ENCODE measurements around the gene PCBP3. TPM values are rescaled to one million over a fixed set of nuclear protein-coding genes. Genes with fewer than 3 reads are reported as not detected.

Gene PCBP3
- total RNA-seq, 2 experiments from 2014 or later = 1.9 to 2.2 TPM

GRCh38 chr21:45640001-45640887 lies 3.3 kb upstream of the PCBP3 start:
- DNase-seq = no peak
- no peak overlapping the region for H3K4me3 Mint-ChIP-seq
- H3K27ac Mint-ChIP-seq = no peak overlapping the region
- ChIA-PET CTCF (interaction anchor here (0.9 to 1.4 kb wide), 2 partner anchors 43 to 246 kb away, joined by 3 to 4 read pairs; no protein-coding TSS in a partner anchor), POLR2A (interaction anchor here (0.5 to 0.9 kb wide), 3 partner anchors 59 to 656 kb away, joined by 3 to 4 read pairs (median 4); no protein-coding TSS in a partner anchor)
- H3K27me3 Mint-ChIP-seq = peaks cover 9% of the 10 kb centered on the region
- no peaks in the 10 kb centered on the region for H3K36me3 Mint-ChIP-seq (ENCODE audit: low read depth)
- no peak for ATAC-seq
- H3K4me1 Mint-ChIP-seq (ENCODE audit: low read depth) = peaks cover 35% of the 10 kb centered on the region
- no peak for TF ChIP-seq CTCF (IDR thresholded peaks at IDR 0.05)
- no peaks in the 10 kb centered on the region for H3K9me3 Mint-ChIP-seq
- intact Hi-C loops (cut with micrococcal nuclease) = no loop called here

- no peak for DNase-seq
- H3K36me3 Mint-ChIP-seq (ENCODE audit: low read depth) = no peaks in the 10 kb centered on the region
- no peak overlapping the region for H3K4me3 Mint-ChIP-seq
- ChIA-PET POLR2A (interaction anchor here (0.8 kb wide), 1 partner anchor 657 kb away, joined by 3 read pairs; no protein-coding TSS in a partner anchor), CTCF (interaction anchor here (1.4 kb wide), 1 partner anchor 44 kb away, joined by 4 read pairs; no protein-coding TSS in a partner anchor)
- no peaks in the 10 kb centered on the region for H3K9me3 Mint-ChIP-seq
- intact Hi-C loops (cut with micrococcal nuclease) = no loop called here
- H3K4me1 Mint-ChIP-seq (ENCODE audit: low read depth) = peaks cover 41% of the 10 kb centered on the region
- no peak overlapping the region for H3K27ac Mint-ChIP-seq
- TF ChIP-seq CTCF (IDR thresholded peaks at IDR 0.05) = no peak
- peaks cover 13% of the 10 kb centered on the region for H3K27me3 Mint-ChIP-seq
- ATAC-seq = no peak
Measured at GRCh38 chr21:45640888-45641479, 2.5 kb upstream of the PCBP3 start.

- CTCF ChIA-PET = no interaction called here
- H3K27ac Mint-ChIP-seq = no peak overlapping the region
Measured at GRCh38 chr21:45641480-45642035, 2.0 kb upstream of the PCBP3 start.

GRCh38 chr21:45642122-45642813 lies 1.3 kb upstream of the PCBP3 start:
- Mint-ChIP-seq H3K4me3 (no peak overlapping the region), H3K4me1 (ENCODE audit: low read depth) (peaks cover 41% of the 10 kb centered on the region), H3K36me3 (ENCODE audit: low read depth) (no peaks in the 10 kb centered on the region), H3K27ac (no peak overlapping the region), H3K27me3 (peaks cover 15% of the 10 kb centered on the region), H3K9me3 (no peaks in the 10 kb centered on the region)
- DNase-seq (no peak), ATAC-seq (no peak)
- POLR2A ChIA-PET = interaction anchor here (0.6 kb wide), 1 partner anchor 23 kb away, joined by 3 read pairs; no protein-coding TSS in a partner anchor
- CTCF ChIA-PET = no interaction called here
- no peak for TF ChIP-seq CTCF (IDR thresholded peaks at IDR 0.05)
- intact Hi-C loops (cut with micrococcal nuclease) = no loop called here

More at GRCh38 chr21:45641480-45642035, 2.0 kb upstream of the PCBP3 start:
- DNase-seq (no peak), ATAC-seq (no peak)
- Mint-ChIP-seq H3K4me3 (peak overlapping the region; percentile 52), H3K36me3 (ENCODE audit: low read depth) (no peaks in the 10 kb centered on the region), H3K27me3 (peaks cover 13% of the 10 kb centered on the region), H3K9me3 (no peaks in the 10 kb centered on the region), H3K4me1 (ENCODE audit: low read depth) (peaks cover 41% of the 10 kb centered on the region)
- POLR2A ChIA-PET = interaction anchor here (0.6 kb wide), 1 partner anchor 22 kb away, joined by 3 read pairs; no protein-coding TSS in a partner anchor
- no peak for TF ChIP-seq CTCF (IDR thresholded peaks at IDR 0.05)
- intact Hi-C loops (cut with micrococcal nuclease) = no loop called here
